NCI-H2227 (cell line): ENCODE measurements around the gene JOSD2.

ENCODE experiments used
- DNase-seq: peaks from one replicate; lab custom pipeline; 2025; ENCODE audit not compliant: unreplicated experiment; lab: John Stamatoyannopoulos, UW

JOSD2 gene

DNA sequence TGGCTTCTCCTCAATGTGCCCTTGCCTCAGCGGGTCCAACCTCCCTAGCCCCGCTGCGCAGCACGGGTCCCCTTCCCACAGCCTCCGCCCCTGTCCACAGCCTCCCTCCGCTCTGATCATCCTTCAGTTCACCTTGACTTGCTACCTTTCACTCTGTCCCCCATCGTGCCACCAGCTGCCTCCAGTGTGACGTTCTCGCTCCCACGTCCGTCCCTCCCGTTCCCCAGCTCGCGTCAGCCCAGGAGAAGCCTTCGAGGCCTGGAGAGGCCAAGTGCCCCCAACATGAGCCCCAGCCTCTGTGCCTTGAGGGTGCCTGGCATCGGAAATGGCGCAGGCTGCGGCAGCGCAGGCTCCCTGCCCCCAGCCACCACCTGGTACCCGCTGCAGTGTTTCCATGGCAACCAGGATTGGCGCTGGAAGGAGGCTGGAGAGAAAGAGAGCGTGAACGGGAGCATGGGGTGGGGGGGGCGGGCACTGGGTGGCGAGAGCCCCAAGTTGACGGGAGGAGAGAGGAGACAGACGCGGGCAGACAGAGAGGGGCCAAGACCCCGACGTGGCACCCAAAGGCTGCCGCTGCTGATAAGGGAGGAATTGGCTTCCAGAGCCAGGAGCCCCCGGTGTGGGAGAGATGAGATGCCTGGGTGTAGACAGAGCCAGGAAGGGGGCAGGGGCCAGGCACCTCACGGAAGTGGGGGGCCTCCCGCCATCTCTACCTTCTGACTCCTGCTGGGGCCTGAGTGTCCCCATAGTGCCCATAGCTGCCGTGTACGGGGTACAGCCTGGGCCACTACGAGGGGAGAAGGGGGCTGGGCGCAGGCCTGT, 3.6 kb upstream of the JOSD2 start:
- peak; percentile 92 for DNase-seq

- DNase-seq: peak; percentile 56
Observed at GRCh38 chr19:50513746-50514345, 2.9 kb upstream of the JOSD2 start, which contains the start of gene ASPDH. TSS of gene ASPDH (minus strand) at chr19:50513913. CDS start at chr19:50513823, 90 bp downstream.

GRCh38 chr19:50512999-50513745, 2.2 kb upstream of the JOSD2 start:
- no peak for DNase-seq

GRCh38 chr19:50512112-50512998, 1.4 kb upstream of the JOSD2 start:
- DNase-seq: no peak

DNA sequence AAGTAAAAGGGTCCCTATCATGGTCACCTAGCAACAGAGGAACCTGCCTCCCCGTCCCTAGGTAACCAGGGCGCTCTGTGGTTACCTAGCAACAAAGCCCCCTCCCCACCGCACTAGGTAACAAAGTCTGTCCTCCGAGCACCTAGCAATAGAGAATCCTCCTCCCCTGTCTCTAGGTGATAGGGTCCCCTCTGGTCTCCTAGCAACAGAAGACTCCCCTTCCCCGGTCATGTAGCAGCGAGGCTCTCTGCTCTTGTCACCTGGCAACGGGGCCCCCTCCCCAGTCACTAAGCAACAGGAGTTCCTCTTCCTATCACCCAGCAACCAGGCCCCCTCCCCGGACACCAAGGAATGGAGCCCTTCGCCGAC, 307 bp downstream of the JOSD2 start:
- peak; percentile 95 for DNase-seq

- DNase-seq: no peak
Observed at GRCh38 chr19:50510121-50510670, 795 bp downstream of the JOSD2 start.

GRCh38 chr19:50509366-50509765, 1.6 kb downstream of the JOSD2 start:
- no peak for DNase-seq

- no peak for DNase-seq
Observed at GRCh38 chr19:50508843-50509190, 2.2 kb downstream of the JOSD2 start.

GRCh38 chr19:50507376-50507775, 3.6 kb downstream of the JOSD2 start:
- DNase-seq: no peak

- DNase-seq: no peak
Observed at GRCh38 chr19:50506700-50507099, 4.3 kb downstream of the JOSD2 start.

- DNase-seq: no peak
Observed at GRCh38 chr19:50505856-50506611, 5.0 kb downstream of the JOSD2 start.

DNA sequence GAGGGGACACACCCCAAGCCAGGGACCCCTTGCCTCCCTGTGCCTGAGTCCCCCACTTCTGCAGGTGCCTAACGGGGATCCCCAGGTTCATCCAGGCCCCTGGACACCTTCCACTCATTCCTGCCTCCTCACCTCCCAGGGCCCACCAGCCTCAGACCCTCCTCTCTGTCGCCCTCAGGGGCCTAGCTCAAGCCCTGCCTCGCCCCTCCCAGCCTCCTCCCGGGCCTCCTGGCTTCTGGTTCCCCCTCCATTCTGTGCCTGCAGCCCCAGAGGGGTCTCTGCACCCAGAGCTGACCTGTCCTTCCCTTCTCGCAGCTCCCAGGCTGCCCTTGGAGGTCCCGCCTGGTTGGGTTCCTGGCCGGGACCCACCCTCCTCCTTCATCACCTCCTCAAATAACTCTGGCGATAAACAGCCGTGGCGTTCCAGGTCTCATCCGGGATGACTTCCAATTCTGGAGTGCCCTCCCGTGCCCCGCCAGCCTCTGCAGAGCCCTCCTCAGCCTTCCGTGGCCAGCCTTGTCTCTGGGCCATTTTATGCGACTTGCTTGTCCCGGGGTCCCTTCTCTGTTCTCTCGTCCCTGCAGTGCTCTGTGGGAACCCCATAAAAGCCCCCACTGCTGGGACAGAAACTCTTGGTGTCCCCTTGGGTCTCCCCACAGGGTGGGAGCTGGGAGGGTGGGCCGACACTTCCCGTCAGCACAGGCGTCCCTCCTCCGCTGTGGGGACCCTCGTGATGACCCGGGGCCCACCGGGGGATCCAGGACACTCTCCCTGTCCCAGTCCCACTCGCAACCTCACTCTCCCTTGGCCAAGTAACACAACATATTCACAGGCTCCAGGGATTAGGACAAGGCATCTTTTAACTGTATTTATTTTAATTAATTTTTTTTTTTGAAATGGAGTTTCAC, 9.2 kb downstream of the JOSD2 start:
- DNase-seq: no peak

DNA sequence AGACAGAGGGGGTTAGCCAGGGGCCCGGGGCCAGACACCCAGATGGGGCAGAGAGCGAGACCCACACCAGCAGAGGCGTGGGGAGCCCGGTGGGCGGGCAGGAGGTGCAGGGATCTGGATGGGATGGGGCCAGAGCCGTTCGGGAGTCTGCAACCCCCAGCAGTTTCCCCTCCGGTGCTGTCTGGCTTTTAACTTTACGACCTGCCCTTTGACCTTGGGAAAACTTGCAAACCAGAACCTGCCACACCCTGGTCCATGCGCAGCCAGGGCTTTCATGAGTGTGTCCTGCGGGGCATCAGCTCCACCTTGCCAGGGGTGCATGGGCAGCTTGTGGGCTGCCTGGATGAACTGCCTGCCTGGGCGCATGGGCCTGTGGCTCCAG, 9.8 kb downstream of the JOSD2 start:
- DNase-seq: no peak

DNA sequence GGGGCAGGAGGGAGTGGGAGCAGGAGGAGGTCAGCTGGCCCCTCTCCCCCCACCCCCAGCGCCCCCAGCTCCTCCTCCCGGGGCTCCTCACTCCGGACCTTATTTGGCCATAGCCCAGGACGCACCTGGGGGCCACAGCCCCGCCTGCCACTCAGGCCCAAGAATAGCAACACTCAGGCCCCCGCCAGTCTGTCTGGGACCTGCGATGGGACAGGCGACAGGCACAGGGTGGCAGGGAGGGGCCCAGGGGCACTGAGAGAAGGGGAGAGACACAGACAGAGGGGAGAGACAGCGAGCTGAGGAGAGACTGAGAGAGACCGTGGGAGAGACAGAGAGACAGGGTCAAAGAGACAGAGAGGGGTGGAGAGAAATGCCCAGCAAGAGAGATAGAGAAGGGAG, 10.2 kb downstream of the JOSD2 start:
- no peak for DNase-seq

DNA sequence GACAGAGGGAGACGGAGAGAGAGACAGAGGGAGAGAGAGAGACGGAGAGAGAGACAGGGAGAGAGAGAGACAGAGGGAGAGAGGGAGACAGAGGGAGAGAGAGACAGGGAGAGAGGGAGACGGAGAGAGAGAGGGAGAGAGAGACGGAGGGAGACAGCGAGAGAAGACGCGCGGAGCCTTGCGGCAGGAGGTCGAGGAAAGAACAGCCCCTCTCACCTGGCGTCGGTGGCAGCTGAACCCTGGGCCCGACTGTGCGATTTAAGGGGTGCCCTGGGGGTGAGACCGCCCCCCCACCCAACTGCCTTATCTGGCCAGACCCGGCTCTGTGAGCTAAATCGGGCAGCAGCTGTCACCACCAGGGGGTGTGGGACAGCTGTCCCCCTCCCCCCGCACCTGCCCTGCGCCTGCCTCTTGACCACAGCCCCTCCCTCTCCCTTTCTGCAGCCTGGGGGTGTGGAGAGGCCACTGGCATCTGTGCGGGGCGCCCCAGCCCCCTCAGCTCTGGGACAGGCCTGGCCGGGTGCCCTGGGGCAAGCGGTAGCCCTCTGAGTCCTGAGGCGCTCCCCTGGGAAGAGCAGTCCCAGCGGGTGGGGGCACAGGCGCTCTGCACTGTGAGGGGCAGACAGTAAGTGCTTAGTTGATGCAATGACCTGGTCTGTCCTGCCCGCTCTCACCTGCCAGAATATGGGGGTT, 10.8 kb downstream of the JOSD2 start:
- peak; percentile 24 for DNase-seq

- no peak for DNase-seq
Observed at GRCh38 chr19:50498219-50499056, 12.6 kb downstream of the JOSD2 start.

GRCh38 chr19:50497022-50497405, 14.0 kb downstream of the JOSD2 start:
- DNase-seq: no peak
